IMR-90 (cell line): ENCODE measurements around the gene WNT2B. TPM values are rescaled to one million over a fixed set of nuclear protein-coding genes. Genes with fewer than 3 reads are reported as not detected.

Source experiments
- ATAC-seq: fragments of 200-7000 bp; cut with Tn5 transposase; 2 replicates; pipeline ENCODE4 v1.9.1; 2020; ENCODE audit warnings: low read depth, mild to moderate bottlenecking, moderate library complexity
- BruUV-seq: library from RNA; stranded (reverse); fragments of 400-500 nt; replicated peaks from 2 replicates; lab custom pipeline; 2021; lab: Mats Ljungman, UMichigan
- CTCF ChIA-PET: fragments of 300-600 bp; formaldehyde crosslinking; extraction: SDS; loops from one replicate; lab custom pipeline; 2021; ENCODE audit warnings: antibody characterized with exemption; lab: Yijun Ruan, JAX
- POLR2A ChIA-PET: fragments of 300-600 bp; sonication (Branson Sonifier 250); formaldehyde crosslinking; loops from one replicate; lab custom pipeline; 2022; ENCODE audit warnings: antibody characterized with exemption; ENCODE audit not compliant: unreplicated experiment; lab: Charles Lee
- DNase-seq: peaks from one replicate; pipeline ENCODE4 v3.0.0; 2013
- H2AFZ ChIP-seq: replicated peaks from 2 replicates; pipeline ENCODE3; 2013; ENCODE audit warnings: low read length, mild to moderate bottlenecking; ENCODE audit not compliant: poor library complexity
- H2AK5ac ChIP-seq: 2 replicates; pipeline ENCODE4 v1.6.1; 2013; ENCODE audit warnings: low read depth, low read length, inconsistent platforms
- H2AK9ac ChIP-seq: replicated peaks from 2 replicates; pipeline ENCODE3; 2013; ENCODE audit warnings: mild to moderate bottlenecking, low read depth, low read length, moderate library complexity; ENCODE audit not compliant: poor library complexity
- H2BK120ac ChIP-seq: 2 replicates; pipeline ENCODE4 v1.6.1; 2013; ENCODE audit warnings: low read depth, low read length, inconsistent platforms
- H2BK15ac ChIP-seq: 3 replicates; pipeline ENCODE4 v1.6.1; 2013; ENCODE audit warnings: low read depth, low read length, inconsistent platforms
- H2BK20ac ChIP-seq: 2 replicates; pipeline ENCODE4 v1.6.1; 2013; ENCODE audit warnings: low read depth, mild to moderate bottlenecking, inconsistent platforms, low read length, moderate library complexity
- H2BK5ac ChIP-seq: 2 replicates; pipeline ENCODE4 v1.6.1; 2013; ENCODE audit warnings: mild to moderate bottlenecking, low read depth, low read length, inconsistent platforms; ENCODE audit not compliant: poor library complexity, severe bottlenecking
- H3K14ac ChIP-seq: replicated peaks from 2 replicates; pipeline ENCODE4 v1.6.1; 2013; ENCODE audit warnings: low read depth, low read length, inconsistent platforms
- H3K18ac ChIP-seq: 2 replicates; pipeline ENCODE4 v1.6.1; 2013; ENCODE audit warnings: low read depth, low read length, control low read depth
- H3K23ac ChIP-seq: 2 replicates; pipeline ENCODE4 v1.6.1; 2013; ENCODE audit warnings: low read depth, low read length, inconsistent platforms
- H3K27ac ChIP-seq: 2 replicates; pipeline ENCODE4 v1.5.1; 2013; ENCODE audit warnings: mild to moderate bottlenecking, control low read depth, low read length; ENCODE audit not compliant: insufficient read depth
- H3K27me3 ChIP-seq: 2 replicates; pipeline ENCODE4 v1.6.1; 2013; ENCODE audit warnings: low read length; ENCODE audit not compliant: control insufficient read depth, insufficient read depth
- H3K36me3 ChIP-seq: 2 replicates; pipeline ENCODE4 v1.6.1; 2013; ENCODE audit warnings: low read length, mixed read lengths; ENCODE audit not compliant: control insufficient read depth, insufficient read depth
- H3K4ac ChIP-seq: 2 replicates; pipeline ENCODE4 v1.6.1; 2013; ENCODE audit warnings: low read depth, low read length, inconsistent platforms
- H3K4me1 ChIP-seq: 2 replicates; pipeline ENCODE4 v1.6.1; 2013; ENCODE audit warnings: low read length, mixed read lengths; ENCODE audit not compliant: control insufficient read depth, insufficient read depth
- H3K4me2 ChIP-seq: 2 replicates; pipeline ENCODE4 v1.6.1; 2013; ENCODE audit warnings: low read depth, mild to moderate bottlenecking, control low read depth, low read length, moderate library complexity
- H3K4me3 ChIP-seq: 2 replicates; pipeline ENCODE4 v1.5.1; 2013; ENCODE audit warnings: low read depth, mild to moderate bottlenecking, control low read depth, low read length, moderate library complexity; ENCODE audit not compliant: insufficient read depth
- H3K56ac ChIP-seq: 2 replicates; pipeline ENCODE4 v1.6.1; 2013; ENCODE audit warnings: low read length, inconsistent platforms; ENCODE audit not compliant: insufficient read depth; ENCODE audit errors: extremely low read depth
- H3K79me1 ChIP-seq, 2 experiments: 2 replicates each; pipeline ENCODE4 v1.6.1; 2013; ENCODE audit warnings: low read length in 2 of 2, inconsistent platforms in 1 of 2, low read depth in 1 of 2
- H3K9ac ChIP-seq: 2 replicates; pipeline ENCODE4 v1.6.1; 2013; ENCODE audit warnings: low read depth, low read length, control low read depth
- H3K9me1 ChIP-seq: 2 replicates; pipeline ENCODE4 v1.6.1; 2013; ENCODE audit warnings: low read length, inconsistent platforms; ENCODE audit not compliant: insufficient read depth
- H3K9me3 ChIP-seq: 2 replicates; pipeline ENCODE4 v1.6.1; 2013; ENCODE audit warnings: low read length; ENCODE audit not compliant: control insufficient read depth, insufficient read depth
- H4K20me1 ChIP-seq: 2 replicates; pipeline ENCODE4 v1.6.1; 2013; ENCODE audit warnings: low read length, inconsistent platforms; ENCODE audit not compliant: insufficient read depth
- H4K5ac ChIP-seq: 2 replicates; pipeline ENCODE4 v1.6.1; 2013; ENCODE audit warnings: mild to moderate bottlenecking, low read depth, low read length, control low read depth
- H4K8ac ChIP-seq, 2 experiments: 2 replicates each; pipeline ENCODE4 v1.6.1; 2013; ENCODE audit warnings: low read depth in 2 of 2, low read length in 2 of 2, control low read depth in 1 of 2, inconsistent platforms in 1 of 2
- H4K91ac ChIP-seq: 2 replicates; pipeline ENCODE4 v1.6.1; 2013; ENCODE audit warnings: low read depth, low read length, inconsistent platforms; ENCODE audit not compliant: insufficient read depth
- SMC3 ChIP-seq: fragments of 150-350 bp; IDR thresholded peaks from 2 replicates; pipeline ENCODE4 v1.6.1; 2016; ENCODE audit warnings: low read depth, mild to moderate bottlenecking, antibody characterized with exemption, low read length, moderate library complexity
- whole genome bisulfite sequencing, 2 experiments: methylation state at CpG; one replicate each; pipeline versions ENCODE4 v1.1.5 to v1.1.7; 2013; ENCODE audit warnings: missing lambda C conversion rate in 2 of 2; ENCODE audit not compliant: insufficient read length in 1 of 2; ENCODE audit errors: extremely low coverage in 2 of 2; 5-methylcytosine and 5-hydroxymethylcytosine counted together
- dilution Hi-C: fragments of 300-500 bp; cut with HindIII; formaldehyde crosslinking; loops from one replicate; pipeline ENCODE4 v1.14.3; 2018; ENCODE audit warnings: low sequenced_read_pairs; ENCODE audit not compliant: unreplicated experiment
- in situ Hi-C: fragments of 300-500 bp; cut with MboI; formaldehyde crosslinking; loops from 3 replicates; pipeline ENCODE4 v1.14.3; 2019; ENCODE audit warnings: low sequenced_read_pairs, inconsistent platforms, mixed read lengths
- intact Hi-C: fragments of 100-400 bp; cut with micrococcal nuclease; formaldehyde crosslinking; loops from 2 replicates; pipeline ENCODE4 v1.10.0; 2022
- polyA plus RNA-seq, 3 experiments: library from polyadenylated mRNA; depleted of rRNA; stranded (reverse); fragments of >200 nt; gene quantifications; 2 replicates each; pipeline ENCODE4 v1.2.3, GENCODE V29; 2012; ENCODE audit warnings: low replicate concordance in 1 of 3
- total RNA-seq: library from RNA; depleted of rRNA; stranded (reverse); fragments of >200 nt; gene quantifications from 2 replicates; pipeline ENCODE4 v1.2.3, GENCODE V29; 2012

WNT2B gene
- total and polyA plus RNA-seq, 2 of the 4 experiments (the other 2 are of a cell fraction): 0.50 to 0.54 TPM

DNA sequence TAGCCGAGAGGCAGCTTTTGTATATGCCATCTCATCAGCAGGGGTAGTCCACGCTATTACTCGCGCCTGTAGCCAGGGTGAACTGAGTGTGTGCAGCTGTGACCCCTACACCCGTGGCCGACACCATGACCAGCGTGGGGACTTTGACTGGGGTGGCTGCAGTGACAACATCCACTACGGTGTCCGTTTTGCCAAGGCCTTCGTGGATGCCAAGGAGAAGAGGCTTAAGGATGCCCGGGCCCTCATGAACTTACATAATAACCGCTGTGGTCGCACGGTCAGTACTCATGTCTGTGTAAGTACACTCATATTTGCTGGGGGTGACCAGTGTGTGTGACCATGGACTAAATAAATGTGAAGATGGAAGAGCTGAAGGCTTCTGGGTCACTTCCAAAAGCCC, 7.4 kb downstream of the WNT2B start:
- ATAC-seq: no peak
- dilution Hi-C loops: no loop called here

More for the DNA sequence above, 7.4 kb downstream of the WNT2B start:
- Histone ChIP-seq H3K4me1 (peaks cover 31% of the 10 kb centered on the region), H3K56ac (no peak overlapping the region), H2AK9ac (peak overlapping the region; percentile 38), H2AFZ (no peak overlapping the region), H3K4me3 (no peak overlapping the region), H3K9me1 (peaks cover 27% of the 10 kb centered on the region), H3K27ac (peak overlapping the region; percentile 56; the same call in 1 of the 2 replicates), H3K36me3 (peaks cover 5% of the 10 kb centered on the region; the same call in 1 of the 2 replicates), H3K4me2 (no peak overlapping the region; the same call in 1 of the 2 replicates), H3K27me3 (peaks cover 5% of the 10 kb centered on the region), H4K8ac (no peak overlapping the region), H3K14ac (no peak overlapping the region), H3K23ac (no peak overlapping the region), H4K5ac (no peak overlapping the region), H2AK5ac (peak overlapping the region; percentile 12; the same call in 1 of the 2 replicates), H2BK120ac (no peak overlapping the region), H3K4ac (peak overlapping the region; percentile 12; the same call in 1 of the 2 replicates), H2BK5ac (no peak overlapping the region), H2BK15ac (peak overlapping the region; percentile 5; the same call in 2 of the 3 replicates), H4K91ac (no peak overlapping the region), H4K20me1 (peaks cover 23% of the 10 kb centered on the region), H3K18ac (peak overlapping the region; percentile 7; the same call in 1 of the 2 replicates), H3K9me3 (no peaks in the 10 kb centered on the region), H3K79me1 (no peaks in the 10 kb centered on the region), H3K9ac (no peak overlapping the region), H2BK20ac (no peak overlapping the region)
- in situ Hi-C loops (no loop called here), intact Hi-C loops (loop anchor here (5.0 kb wide), 1 partner anchor 191 kb away; the partner anchor contains the start of gene RHOC)
- no peak for TF ChIP-seq SMC3
- DNase-seq: no peak
- POLR2A ChIA-PET: no interaction called here
- BruUV-seq: no TSS peak
- 95% methylated on average over 6 of the region's 14 CpGs; no CpG with 5 or more reads in 1 of the 2 experiments for WGBS, 2 experiments
- CTCF ChIA-PET: interaction anchor here (0.9 to 1.7 kb wide), 2 partner anchors 14 to 102 kb away, joined by 3 to 7 read pairs; partner anchors contain the start of gene ST7L
